HepG2 (cell line): Measurements from ENCODE around the gene GGA3. TPM values are rescaled to one million over a fixed set of nuclear protein-coding genes. Genes with fewer than 3 reads are reported as not detected.

Source experiments
- ASH2L ChIP-seq: fragments of 300-600, 200-600 bp; sonication (generic); IDR thresholded peaks from 2 replicates; pipeline ENCODE4 v1.7.0; 2017; ENCODE audit warnings: low read depth, mild to moderate bottlenecking, moderate library complexity, mixed read lengths, low read length; ENCODE audit not compliant: insufficient read length
- CBX2 ChIP-seq, 2 experiments: fragments of 200-600 bp in 1 of 2; sonication (generic); formaldehyde crosslinking in 1 of 2; IDR thresholded peaks; 2 replicates each; pipeline versions ENCODE4 v1.7.0 to v1.8.1; 2018 to 2022; ENCODE audit warnings: low read depth in 2 of 2, low read length in 1 of 2, mild to moderate bottlenecking in 1 of 2, missing genetic modification reagents in 1 of 2
- CREB1 ChIP-seq, 2 experiments: fragments of 450-650 bp in 1 of 2; IDR thresholded peaks; 2 replicates each; pipeline ENCODE4 v1.6.1; 2016 to 2017; ENCODE audit warnings: control low read depth in 1 of 2, mild to moderate bottlenecking in 1 of 2, missing compliant biosample characterization in 1 of 2, missing genetic modification characterization in 1 of 2
- FOXC1 ChIP-seq: sonication (generic); formaldehyde crosslinking; IDR thresholded peaks from 2 replicates; pipeline ENCODE4 v1.8.0; 2022; ENCODE audit warnings: mild to moderate bottlenecking, missing genetic modification reagents, borderline replicate concordance
- ISL2 ChIP-seq: sonication (generic); formaldehyde crosslinking; IDR thresholded peaks from 2 replicates; pipeline ENCODE4 v1.5.0; 2020; ENCODE audit warnings: missing genetic modification reagents
- KAT2B ChIP-seq: fragments of 150-350 bp; IDR thresholded peaks from 2 replicates; pipeline ENCODE4 v1.6.1; 2014; ENCODE audit warnings: low read depth, low read length, borderline replicate concordance
- MAFF ChIP-seq: IDR thresholded peaks from 2 replicates; pipeline ENCODE4 v1.6.1; 2011; ENCODE audit warnings: low read depth, low read length, improper control_type of control experiment
- NR1H2 ChIP-seq: sonication (generic); formaldehyde crosslinking; IDR thresholded peaks from 2 replicates; pipeline ENCODE4 v1.8.1; 2022; ENCODE audit warnings: low read depth, missing genetic modification reagents, borderline replicate concordance
- NR2F6 ChIP-seq, 2 experiments: IDR thresholded peaks; 2 replicates each; pipeline ENCODE4 v1.6.1; 2016; ENCODE audit warnings: antibody characterized with exemption in 1 of 2, mild to moderate bottlenecking in 1 of 2
- RFX3 ChIP-seq: IDR thresholded peaks from 2 replicates; pipeline ENCODE4 v1.6.1; 2016; ENCODE audit warnings: missing biosample characterization, missing genetic modification reagents
- SIX4 ChIP-seq: sonication (generic); formaldehyde crosslinking; IDR thresholded peaks from 2 replicates; pipeline ENCODE4 v1.4.0; 2020; ENCODE audit warnings: missing genetic modification reagents
- SOX6 ChIP-seq, 2 experiments: fragments of 450-650 bp in 1 of 2; sonication (generic) in 1 of 2; formaldehyde crosslinking in 1 of 2; IDR thresholded peaks; 2 replicates each; pipeline versions ENCODE4 v1.4.0 to v1.6.1; 2017 to 2020; ENCODE audit warnings: antibody characterized with exemption in 1 of 2, mild to moderate bottlenecking in 1 of 2, missing genetic modification reagents in 1 of 2
- SYNCRIP ChIP-seq: fragments of 200-400 bp; formaldehyde crosslinking; IDR thresholded peaks from 2 replicates; pipeline ENCODE4 v1.6.1; 2018; ENCODE audit warnings: mild to moderate bottlenecking, low read depth, low read length; ENCODE audit not compliant: insufficient read depth
- TARDBP ChIP-seq: sonication (generic); formaldehyde crosslinking; IDR thresholded peaks from 2 replicates; pipeline ENCODE4 v1.8.0; 2022; ENCODE audit warnings: mild to moderate bottlenecking, missing genetic modification reagents
- TCF7L2 ChIP-seq: IDR thresholded peaks from 2 replicates; pipeline ENCODE4 v1.6.1; 2011; ENCODE audit warnings: mild to moderate bottlenecking, low read depth, low read length, moderate library complexity
- ZBTB2 ChIP-seq: sonication (generic); formaldehyde crosslinking; IDR thresholded peaks from 2 replicates; pipeline ENCODE4 v1.8.0; 2022; ENCODE audit warnings: low read depth, missing genetic modification reagents
- ZC3H13 ChIP-seq: sonication (generic); formaldehyde crosslinking; IDR thresholded peaks from 2 replicates; pipeline ENCODE4 v1.8.1; 2023; ENCODE audit warnings: mild to moderate bottlenecking, missing genetic modification reagents, moderate library complexity
- ZFP90 ChIP-seq: sonication (generic); formaldehyde crosslinking; IDR thresholded peaks from 2 replicates; pipeline ENCODE4 v1.8.0; 2022; ENCODE audit warnings: missing genetic modification reagents, mild to moderate bottlenecking, inconsistent platforms, borderline replicate concordance
- ZMYM2 ChIP-seq: sonication (generic); formaldehyde crosslinking; IDR thresholded peaks from 2 replicates; pipeline ENCODE4 v1.8.0; 2022; ENCODE audit warnings: mild to moderate bottlenecking, missing genetic modification reagents
- ZNF12 ChIP-seq: sonication (generic); formaldehyde crosslinking; IDR thresholded peaks from 2 replicates; pipeline ENCODE4 v1.5.0; 2020; ENCODE audit warnings: missing genetic modification reagents
- ZNF33B ChIP-seq: sonication (generic); formaldehyde crosslinking; IDR thresholded peaks from 2 replicates; pipeline ENCODE4 v1.5.1; 2020; ENCODE audit warnings: mild to moderate bottlenecking, missing genetic modification reagents
- ZNF510 ChIP-seq: sonication (generic); formaldehyde crosslinking; IDR thresholded peaks from 2 replicates; pipeline ENCODE4 v1.4.0; 2020; ENCODE audit warnings: low read depth, mild to moderate bottlenecking, missing genetic modification reagents
- ZNF547 ChIP-seq: sonication (generic); formaldehyde crosslinking; IDR thresholded peaks from 2 replicates; pipeline ENCODE4 v1.5.1; 2020; ENCODE audit warnings: mild to moderate bottlenecking, missing genetic modification reagents
- ZNF747 ChIP-seq: sonication (generic); formaldehyde crosslinking; IDR thresholded peaks from 2 replicates; pipeline ENCODE4 v1.8.1; 2023; ENCODE audit warnings: missing genetic modification reagents, mild to moderate bottlenecking, borderline replicate concordance
- ZNF790 ChIP-seq: sonication (generic); formaldehyde crosslinking; IDR thresholded peaks from 2 replicates; pipeline ENCODE4 v1.8.0; 2022; ENCODE audit warnings: missing genetic modification reagents, mild to moderate bottlenecking, borderline replicate concordance
- polyA plus RNA-seq, 8 experiments: library from polyadenylated mRNA; depleted of rRNA in 3 of 8; stranded (reverse) in 7 of 8; unstranded in 1 of 8; fragments of >200 nt; fragmentation: Illumina TruSeq in 4 of 8; extraction: Trizol in 4 of 8; gene quantifications; 2 replicates each; pipeline versions ENCODE4 v1.2.1 to v1.2.3, GENCODE V29; 2011 to 2016; ENCODE audit warnings: low read depth in 4 of 8, missing spikeins in 1 of 8, mixed read lengths in 1 of 8; ENCODE audit not compliant: insufficient read depth in 1 of 8
- total RNA-seq, 5 experiments: library from RNA; depleted of rRNA; stranded (reverse); fragments of >200 nt; fragmentation: Illumina TruSeq; extraction: Trizol; gene quantifications; 2 replicates each; pipeline ENCODE4 v1.2.3, GENCODE V29; 2016; ENCODE audit warnings: low read depth in 1 of 5
- TF ChIP-seq, protein P1 (sequence below): IDR thresholded peaks from 2 replicates; pipeline ENCODE4 v1.6.1; 2016; ENCODE audit warnings: low read depth, control low read depth
- TF ChIP-seq, protein P2 (sequence below): sonication (generic); formaldehyde crosslinking; conservative IDR thresholded peaks from 2 replicates; pipeline ENCODE4 v1.4.0; 2020; ENCODE audit warnings: missing genetic modification reagents

Gene GGA3
- total and polyA plus RNA-seq, 2 of the 13 experiments (the other 11 are each of a cell fraction or from before 2014, with no cell fraction given), result 28.4 to 43.7 TPM

GRCh38 chr17:75199886-75200618 is 61.4 kb downstream of the GGA3 start (continued):
- no peak for TF ChIP-seq RFX3 (CRISPR knock-in tag)
- no peak for TF ChIP-seq ZNF510 (CRISPR knock-in tag)
- no peak for TF ChIP-seq SYNCRIP
- TF ChIP-seq, protein P1, sequence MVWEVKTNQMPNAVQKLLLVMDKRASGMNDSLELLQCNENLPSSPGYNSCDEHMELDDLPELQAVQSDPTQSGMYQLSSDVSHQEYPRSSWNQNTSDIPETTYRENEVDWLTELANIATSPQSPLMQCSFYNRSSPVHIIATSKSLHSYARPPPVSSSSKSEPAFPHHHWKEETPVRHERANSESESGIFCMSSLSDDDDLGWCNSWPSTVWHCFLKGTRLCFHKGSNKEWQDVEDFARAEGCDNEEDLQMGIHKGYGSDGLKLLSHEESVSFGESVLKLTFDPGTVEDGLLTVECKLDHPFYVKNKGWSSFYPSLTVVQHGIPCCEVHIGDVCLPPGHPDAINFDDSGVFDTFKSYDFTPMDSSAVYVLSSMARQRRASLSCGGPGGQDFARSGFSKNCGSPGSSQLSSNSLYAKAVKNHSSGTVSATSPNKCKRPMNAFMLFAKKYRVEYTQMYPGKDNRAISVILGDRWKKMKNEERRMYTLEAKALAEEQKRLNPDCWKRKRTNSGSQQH (CRISPR knock-in tag), result no peak
- TF ChIP-seq ZNF790 (CRISPR knock-in tag), result no peak
- TF ChIP-seq NR2F6 (IDR thresholded peaks at IDR 0.05), result no peak
- TF ChIP-seq NR2F6 (CRISPR knock-in tag; IDR thresholded peaks at IDR 0.05), result 0 out of 2 replicates have a peak, but pooled peaks have one; percentile 18
- TF ChIP-seq SIX4 (CRISPR knock-in tag), result no peak
- no peak for TF ChIP-seq ZNF12 (CRISPR knock-in tag)
- peak; percentile 22 for TF ChIP-seq ASH2L
- TF ChIP-seq CBX2 (IDR thresholded peaks at IDR 0.05; ENCODE audit: low read depth, low read length), result no peak
- TF ChIP-seq CBX2 (CRISPR knock-in tag; IDR thresholded peaks at IDR 0.05; ENCODE audit: low read depth), result no peak
- TF ChIP-seq KAT2B, result peak; percentile 99
- peak; percentile 64 for TF ChIP-seq MAFF
- no peak for TF ChIP-seq FOXC1 (CRISPR knock-in tag)
- peak; percentile 27; the same call in 1 of the 2 replicates for TF ChIP-seq TARDBP (CRISPR knock-in tag)
- TF ChIP-seq ZMYM2 (CRISPR knock-in tag), result peak; percentile 27; the same call in 1 of the 2 replicates
- TF ChIP-seq ZC3H13 (CRISPR knock-in tag), result 0 out of 2 replicates have a peak, but pooled peaks have one; percentile 18
- no peak for TF ChIP-seq ZNF547
- TF ChIP-seq, protein P2, sequence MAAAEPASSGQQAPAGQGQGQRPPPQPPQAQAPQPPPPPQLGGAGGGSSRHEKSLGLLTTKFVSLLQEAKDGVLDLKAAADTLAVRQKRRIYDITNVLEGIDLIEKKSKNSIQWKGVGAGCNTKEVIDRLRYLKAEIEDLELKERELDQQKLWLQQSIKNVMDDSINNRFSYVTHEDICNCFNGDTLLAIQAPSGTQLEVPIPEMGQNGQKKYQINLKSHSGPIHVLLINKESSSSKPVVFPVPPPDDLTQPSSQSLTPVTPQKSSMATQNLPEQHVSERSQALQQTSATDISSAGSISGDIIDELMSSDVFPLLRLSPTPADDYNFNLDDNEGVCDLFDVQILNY (CRISPR knock-in tag), result no peak
- TF ChIP-seq ZFP90 (CRISPR knock-in tag), result no peak
- no peak for TF ChIP-seq SOX6 (IDR thresholded peaks at IDR 0.05)
- peak; percentile 82 for TF ChIP-seq SOX6 (CRISPR knock-in tag; IDR thresholded peaks at IDR 0.05)
- TF ChIP-seq TCF7L2, result peak; percentile 59; the same call in 1 of the 2 replicates
- TF ChIP-seq NR1H2 (CRISPR knock-in tag), result no peak
- TF ChIP-seq ZBTB2 (CRISPR knock-in tag), result 0 out of 2 replicates have a peak, but pooled peaks have one; percentile 39
- TF ChIP-seq CREB1 (IDR thresholded peaks at IDR 0.05), result 0 out of 2 replicates have a peak, but pooled peaks have one; percentile 17
- TF ChIP-seq CREB1 (CRISPR knock-in tag; IDR thresholded peaks at IDR 0.05), result peak; percentile 72
- no peak for TF ChIP-seq ZNF747 (CRISPR knock-in tag)
- TF ChIP-seq ISL2 (CRISPR knock-in tag), result peak; percentile 93
- no peak for TF ChIP-seq ZNF33B (CRISPR knock-in tag)
